Measurements from ENCODE around the gene SAFB.

Gene SAFB

GRCh38 chr19:5713228-5713627 is 90.3 kb downstream of the SAFB start:
- TF ChIP-seq ISL1 (CRISPR knock-in tag; IDR thresholded peaks at IDR 0.05) (no peak), GLIS3 (CRISPR knock-in tag; IDR thresholded peaks at IDR 0.05) (no peak), POU6F1 (CRISPR knock-in tag; IDR thresholded peaks at IDR 0.05; ENCODE audit: borderline replicate concordance, low read depth) (no peak), ZNF8 (CRISPR knock-in tag; IDR thresholded peaks at IDR 0.05) (no peak), OSR1 (CRISPR knock-in tag; IDR thresholded peaks at IDR 0.05) (no peak), CREB5 (CRISPR knock-in tag; IDR thresholded peaks at IDR 0.05; ENCODE audit: low read depth) (no peak), PATZ1 (CRISPR knock-in tag; IDR thresholded peaks at IDR 0.05; ENCODE audit: borderline replicate concordance) (no peak), CSDC2 (CRISPR knock-in tag; IDR thresholded peaks at IDR 0.05) (no peak), ZNF70 (CRISPR knock-in tag; IDR thresholded peaks at IDR 0.05) (no peak), ZFP30 (CRISPR knock-in tag; IDR thresholded peaks at IDR 0.05) (no peak), ZFP3 (CRISPR knock-in tag; IDR thresholded peaks at IDR 0.05) (no peak), SNAI2 (CRISPR knock-in tag; IDR thresholded peaks at IDR 0.05) (no peak), TSHZ2 (CRISPR knock-in tag; IDR thresholded peaks at IDR 0.05) (no peak), ZC3H10 (CRISPR knock-in tag; IDR thresholded peaks at IDR 0.05) (no peak), TCF4 (CRISPR knock-in tag; IDR thresholded peaks at IDR 0.05; ENCODE audit: borderline replicate concordance) (no peak), ARNTL (CRISPR knock-in tag; IDR thresholded peaks at IDR 0.05; ENCODE audit: borderline replicate concordance, low read depth) (no peak), BACH2 (CRISPR knock-in tag; IDR thresholded peaks at IDR 0.05; ENCODE audit: borderline replicate concordance) (no peak), ZNF565 (CRISPR knock-in tag; conservative IDR thresholded peaks at IDR 0.05; ENCODE audit: low read depth) (no peak), TOX (CRISPR knock-in tag; IDR thresholded peaks at IDR 0.05; ENCODE audit: borderline replicate concordance) (no peak)
- ATAC-seq, result no peak

- TF ChIP-seq ARNTL (CRISPR knock-in tag; IDR thresholded peaks at IDR 0.05; ENCODE audit: borderline replicate concordance, low read depth) (no peak), OSR1 (CRISPR knock-in tag; IDR thresholded peaks at IDR 0.05) (no peak), RARB (CRISPR knock-in tag; IDR thresholded peaks at IDR 0.05) (no peak), CSRNP3 (CRISPR knock-in tag; IDR thresholded peaks at IDR 0.05) (no peak), ESRRG (CRISPR knock-in tag; IDR thresholded peaks at IDR 0.05) (no peak), ZNF8 (CRISPR knock-in tag; IDR thresholded peaks at IDR 0.05) (no peak), ZNF70 (CRISPR knock-in tag; IDR thresholded peaks at IDR 0.05) (no peak), PPARA (CRISPR knock-in tag; IDR thresholded peaks at IDR 0.05; ENCODE audit: borderline replicate concordance) (no peak), ZC3H10 (CRISPR knock-in tag; IDR thresholded peaks at IDR 0.05) (no peak), POU6F1 (CRISPR knock-in tag; IDR thresholded peaks at IDR 0.05; ENCODE audit: borderline replicate concordance, low read depth) (no peak), ISL1 (CRISPR knock-in tag; IDR thresholded peaks at IDR 0.05) (no peak), TSHZ2 (CRISPR knock-in tag; IDR thresholded peaks at IDR 0.05) (no peak), GLIS3 (CRISPR knock-in tag; IDR thresholded peaks at IDR 0.05) (no peak), ZFP30 (CRISPR knock-in tag; IDR thresholded peaks at IDR 0.05) (no peak)
- ATAC-seq, result no peak
Measured at GRCh38 chr19:5714816-5715215, 91.9 kb downstream of the SAFB start.
